Kidney (tissue), 14 donors: ENCODE results near the gene SMARCAL1. TPM values are rescaled to one million over a fixed set of nuclear protein-coding genes. Genes with fewer than 3 reads are reported as not detected.

Experiments used
- DNase-seq, 5 donors: peaks; one replicate each; pipeline ENCODE4 v3.0.0-alpha.2; 2013 to 2020
- FAIRE-seq: peaks from 2 replicates; lab custom pipeline; 2012; peaks lifted over from hg19 to GRCh38; lab: Jason Lieb, UNC
- H3K27ac ChIP-seq, 2 donors: one replicate each; pipeline ENCODE4 v1.7.0; 2013; ENCODE audit warnings: low read depth in 2 of 2, low read length in 2 of 2, inconsistent platforms in 1 of 2
- H3K27me3 ChIP-seq: one replicate; pipeline ENCODE4 v1.7.1; 2013; ENCODE audit warnings: low read length, inconsistent platforms; ENCODE audit not compliant: control insufficient read depth, insufficient read depth
- H3K36me3 ChIP-seq, 3 donors: one replicate each; pipeline versions ENCODE4 v1.7.0 to v1.7.1; 2013; ENCODE audit warnings: low read length in 3 of 3, control low read depth in 1 of 3, inconsistent platforms in 1 of 3; ENCODE audit not compliant: insufficient read depth in 3 of 3, control insufficient read depth in 2 of 3
- H3K4me1 ChIP-seq, 3 donors: one replicate each; pipeline versions ENCODE4 v1.7.0 to v1.7.1; 2013; ENCODE audit warnings: low read length in 3 of 3, inconsistent platforms in 1 of 3, low read depth in 1 of 3; ENCODE audit not compliant: control insufficient read depth in 2 of 3, insufficient read depth in 2 of 3
- H3K4me3 ChIP-seq, 3 donors: one replicate each; pipeline versions ENCODE4 v1.7.0 to v1.8.1; 2013; ENCODE audit warnings: low read length in 3 of 3, control low read depth in 1 of 3, inconsistent platforms in 1 of 3
- H3K9ac ChIP-seq, 3 donors: one replicate each; pipeline versions ENCODE4 v1.7.0 to v1.7.1; 2013; ENCODE audit warnings: low read length in 3 of 3, control low read depth in 1 of 3, inconsistent platforms in 1 of 3
- H3K9me3 ChIP-seq, 3 donors: one replicate each; pipeline versions ENCODE4 v1.7.0 to v1.7.1; 2013; ENCODE audit warnings: low read length in 3 of 3, control low read depth in 1 of 3, inconsistent platforms in 1 of 3; ENCODE audit not compliant: control insufficient read depth in 2 of 3, insufficient read depth in 1 of 3
- CTCF ChIP-seq: IDR thresholded peaks from 3 replicates; pipeline ENCODE4 v1.5.1; 2012; ENCODE audit warnings: mild to moderate bottlenecking, moderate library complexity, borderline replicate concordance; ENCODE audit not compliant: insufficient read depth; ENCODE audit errors: extremely low read depth
- intact Hi-C: fragments of 100-400 bp; cut with DNase I; formaldehyde crosslinking; loops from one replicate; pipeline ENCODE4 v1.11.1; 2022
- polyA plus RNA-seq: library from polyadenylated mRNA; stranded (reverse); fragments of 350-450 nt; fragmentation: Illumina TruSeq; extraction: RNeasy Lipid Tissue Mini Kit (QIAGEN cat#74804); gene quantifications from one replicate; pipeline ENCODE4 v1.2.3, GENCODE V29; 2014; ENCODE audit warnings: low read depth, low replicate concordance; ENCODE audit not compliant: insufficient read depth
- total RNA-seq: library from RNA; stranded (reverse); fragmentation: NEBNext Ultra II Directional; extraction: Animal tissue kit (Norgen Biotek cat#: 25700); gene quantifications from one replicate; pipeline ENCODE4 v1.2.1, GENCODE V29; 2021
- donor health status: control.
- donor health status: control.
- donor health status: control.
- donor health status: control.
- donor health status: control.
- donor health status: DM: yes; HTN: yes; CAD: no.
- donor health status: Normal renal cell carcinoma (clear cell type).

Gene SMARCAL1
- total and polyA plus RNA-seq, 2 donors from 2014 or later: 9.7 to 17.3 TPM

- Histone ChIP-seq H3K27me3 (no peaks in the 10 kb centered on the region), H3K9me3 (no peaks in the 10 kb centered on the region), H3K4me3 (peak within 1 kb of the TSS; percentile 83 to 98 (median 89)), H3K27ac (peak within 1 kb of the TSS; percentile 66 to 84), H3K36me3 (peaks cover 20 to 38% (median 22%) of the 10 kb centered on the region in 3 donors), H3K4me1 (peaks cover 0 to 10% (median 9%) of the 10 kb centered on the region in 3 donors), H3K9ac (peak within 1 kb of the TSS; percentile 97 to 99 (median 97))
- FAIRE-seq (no peak), DNase-seq (peak; percentile 95 to 98 (median 97))
- intact Hi-C loops: no loop called here
- TF ChIP-seq CTCF: no peak
Measured at GRCh38 chr2:216498379-216499352, 86.4 kb downstream of the SMARCAL1 start, which contains the start of gene RPL37A. Gene RPL37A (plus strand): TSS chr2:216498844. CDS start chr2:216498875, 31 bp downstream.

- Histone ChIP-seq H3K27ac (no peak overlapping the region), H3K4me3 (peak overlapping the region; percentile 83 to 98 (median 89)), H3K9ac (peak overlapping the region; percentile 97 to 99 (median 97)), H3K9me3 (no peaks in the 10 kb centered on the region), H3K36me3 (peaks cover 22 to 48% (median 24%) of the 10 kb centered on the region in 3 donors), H3K4me1 (peaks cover 0 to 10% (median 9%) of the 10 kb centered on the region in 3 donors), H3K27me3 (no peaks in the 10 kb centered on the region)
- intact Hi-C loops: no loop called here
- no peak for TF ChIP-seq CTCF
- no peak for FAIRE-seq
- no peak for DNase-seq
Measured at GRCh38 chr2:216499641-216500218, 87.4 kb downstream of the SMARCAL1 start.

GRCh38 chr2:216500572-216500971 is 88.3 kb downstream of the SMARCAL1 start:
- Histone ChIP-seq H3K4me1 (peaks cover 0 to 10% (median 9%) of the 10 kb centered on the region in 3 donors), H3K4me3 (peak overlapping the region in 2 of 3 donors; percentile 19 to 89), H3K36me3 (peaks cover 22 to 48% (median 24%) of the 10 kb centered on the region in 3 donors), H3K27me3 (no peaks in the 10 kb centered on the region), H3K9ac (no peak overlapping the region), H3K9me3 (no peaks in the 10 kb centered on the region), H3K27ac (no peak overlapping the region)
- DNase-seq (no peak), FAIRE-seq (no peak)
- intact Hi-C loops: no loop called here
- no peak for TF ChIP-seq CTCF
